Measurements from ENCODE around the gene DTX1.
A peak's percentile ranks its signal among the peaks of the same experiment; 100 is the strongest.

DTX1 gene

DNA sequence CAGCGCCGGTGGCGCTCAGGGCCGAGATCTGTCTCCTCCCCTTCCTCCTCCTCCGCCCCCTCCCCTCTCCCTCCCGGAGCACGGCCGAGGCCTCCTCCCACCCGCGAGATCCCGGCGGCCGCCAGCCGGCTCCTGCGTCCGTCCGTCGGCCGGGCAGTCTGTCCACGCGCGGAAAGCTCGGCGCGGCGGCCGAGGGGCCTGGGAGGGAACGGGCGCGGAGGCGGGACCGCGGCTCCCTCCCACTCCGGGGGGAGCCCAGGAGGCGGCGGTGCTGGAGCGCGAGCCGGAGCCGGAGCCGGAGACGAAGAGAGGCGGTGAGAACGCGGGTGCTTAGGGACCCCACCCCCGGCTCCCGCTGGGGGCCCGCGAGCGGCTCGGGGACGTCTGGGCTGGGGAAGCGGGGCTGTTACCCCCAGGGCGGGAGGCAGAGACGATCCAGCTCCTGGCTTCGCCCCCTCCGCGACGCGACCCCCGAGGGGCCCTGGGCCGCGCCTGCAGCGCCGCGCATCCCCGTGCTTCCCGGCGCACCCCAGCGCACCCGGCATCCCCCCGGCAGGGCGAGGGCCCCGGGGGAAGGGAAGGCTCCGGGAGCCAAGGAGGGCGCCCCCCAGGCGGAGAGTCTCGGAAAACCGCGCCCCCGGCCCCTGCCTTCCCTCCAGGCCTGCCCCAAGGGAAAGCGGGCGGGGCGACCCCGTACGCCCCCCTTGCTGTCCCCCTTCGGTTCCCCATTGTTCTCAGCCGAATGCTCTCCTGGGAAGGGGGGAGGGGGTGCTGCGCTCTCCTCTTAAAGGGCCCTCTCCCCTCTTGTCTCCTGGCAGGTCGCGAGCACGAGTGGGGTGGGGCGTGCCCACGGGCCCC lies at the start of gene DTX1:
DTX1 (plus strand) TSS at position 100 of the 858 bp plus-strand sequence. CDS start 1,463 bp downstream, outside the sequence.
- H3K27ac ChIP-seq: peak within 1 kb of the TSS; percentile 61; the same call in 1 of the 2 replicates
- TF ChIP-seq, protein P1, sequence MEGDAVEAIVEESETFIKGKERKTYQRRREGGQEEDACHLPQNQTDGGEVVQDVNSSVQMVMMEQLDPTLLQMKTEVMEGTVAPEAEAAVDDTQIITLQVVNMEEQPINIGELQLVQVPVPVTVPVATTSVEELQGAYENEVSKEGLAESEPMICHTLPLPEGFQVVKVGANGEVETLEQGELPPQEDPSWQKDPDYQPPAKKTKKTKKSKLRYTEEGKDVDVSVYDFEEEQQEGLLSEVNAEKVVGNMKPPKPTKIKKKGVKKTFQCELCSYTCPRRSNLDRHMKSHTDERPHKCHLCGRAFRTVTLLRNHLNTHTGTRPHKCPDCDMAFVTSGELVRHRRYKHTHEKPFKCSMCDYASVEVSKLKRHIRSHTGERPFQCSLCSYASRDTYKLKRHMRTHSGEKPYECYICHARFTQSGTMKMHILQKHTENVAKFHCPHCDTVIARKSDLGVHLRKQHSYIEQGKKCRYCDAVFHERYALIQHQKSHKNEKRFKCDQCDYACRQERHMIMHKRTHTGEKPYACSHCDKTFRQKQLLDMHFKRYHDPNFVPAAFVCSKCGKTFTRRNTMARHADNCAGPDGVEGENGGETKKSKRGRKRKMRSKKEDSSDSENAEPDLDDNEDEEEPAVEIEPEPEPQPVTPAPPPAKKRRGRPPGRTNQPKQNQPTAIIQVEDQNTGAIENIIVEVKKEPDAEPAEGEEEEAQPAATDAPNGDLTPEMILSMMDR (conservative IDR thresholded peaks at IDR 0.05): no peak

DNA sequence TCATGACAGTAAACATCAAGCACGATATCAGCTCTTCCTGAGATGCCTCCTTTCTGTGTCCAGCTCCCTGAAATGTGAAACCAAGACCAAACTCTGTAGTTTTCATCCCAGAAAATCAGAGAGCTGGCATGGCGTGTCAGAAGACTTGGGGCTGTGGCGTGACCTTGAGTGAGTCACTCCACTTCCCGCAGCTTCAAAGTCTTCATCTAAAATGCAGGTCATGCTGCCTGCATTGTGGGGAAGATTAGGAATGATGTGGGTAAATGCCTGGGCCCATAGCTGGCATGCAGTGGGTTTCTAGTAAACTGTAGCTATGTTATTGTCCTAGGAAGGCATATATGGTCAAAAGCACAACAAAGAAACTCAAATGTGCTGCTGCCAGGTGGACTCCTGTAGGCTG lies 49.4 kb upstream of the DTX1 start:
- TF ChIP-seq, protein P1 (conservative IDR thresholded peaks at IDR 0.05): no peak
- H3K27ac ChIP-seq: no peak overlapping the region

DNA sequence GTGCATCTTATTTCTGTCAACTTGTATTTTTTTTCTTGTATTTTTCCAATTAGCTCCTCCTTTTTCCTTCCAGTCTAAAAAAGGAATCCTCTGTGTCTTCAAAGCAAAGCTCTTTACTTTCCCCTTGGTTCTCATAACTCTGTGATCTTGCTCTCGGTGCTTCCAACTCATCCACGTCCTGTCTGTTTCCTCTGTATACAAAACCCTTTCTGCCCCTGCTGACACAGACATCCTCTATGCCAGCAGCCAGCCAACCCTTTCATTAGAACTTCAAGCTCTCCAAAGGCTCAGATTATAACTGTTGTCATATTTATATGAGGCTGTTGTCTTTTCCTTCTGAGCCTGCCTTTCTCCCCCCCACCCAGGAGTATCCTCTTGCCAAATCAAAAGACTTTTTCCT lies 45.8 kb upstream of the DTX1 start:
- no peak overlapping the region for H3K27ac ChIP-seq
- TF ChIP-seq, protein P1 (conservative IDR thresholded peaks at IDR 0.05): no peak

DNA sequence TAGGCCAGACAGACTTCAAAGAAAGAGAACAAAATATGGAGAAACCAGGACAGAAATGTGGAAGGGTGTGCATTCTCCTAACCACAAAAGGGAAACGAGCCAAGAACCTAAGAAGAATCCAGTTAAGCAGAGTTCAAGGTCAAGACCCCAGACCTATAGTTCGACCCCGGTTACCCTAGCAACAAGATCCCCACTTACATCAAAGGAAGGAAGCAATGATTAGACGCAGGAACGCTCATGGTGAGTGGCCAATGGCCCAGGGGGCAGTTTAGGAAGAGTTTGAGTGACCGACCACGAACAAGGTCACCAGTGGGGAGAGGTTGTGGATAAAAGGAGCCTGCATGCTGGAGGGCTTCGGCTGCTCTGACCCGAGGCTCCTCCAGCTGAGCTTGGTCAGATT lies 42.0 kb upstream of the DTX1 start:
- H3K27ac ChIP-seq: no peak overlapping the region
- TF ChIP-seq, protein P1 (conservative IDR thresholded peaks at IDR 0.05): no peak

DNA sequence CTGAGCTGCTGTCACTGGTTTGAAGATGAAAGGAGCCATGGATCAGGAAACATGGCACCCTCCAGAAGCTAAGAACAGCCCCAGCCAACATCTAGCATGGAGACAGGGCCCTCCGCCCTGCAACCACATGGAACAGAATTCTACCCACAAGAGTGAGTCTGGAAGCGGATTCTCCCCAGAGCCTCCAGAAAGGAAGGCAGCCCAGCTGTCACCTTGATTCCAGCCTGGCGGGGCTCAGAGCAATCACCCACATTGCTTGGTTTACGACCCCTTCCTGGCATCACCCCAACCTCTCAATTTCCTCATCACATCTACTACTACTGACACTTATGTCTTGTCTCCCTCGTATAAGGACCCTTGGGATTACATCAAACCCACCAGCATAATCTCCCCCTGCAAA lies 39.7 kb upstream of the DTX1 start:
- TF ChIP-seq, protein P1 (conservative IDR thresholded peaks at IDR 0.05): no peak
- no peak overlapping the region for H3K27ac ChIP-seq

DNA sequence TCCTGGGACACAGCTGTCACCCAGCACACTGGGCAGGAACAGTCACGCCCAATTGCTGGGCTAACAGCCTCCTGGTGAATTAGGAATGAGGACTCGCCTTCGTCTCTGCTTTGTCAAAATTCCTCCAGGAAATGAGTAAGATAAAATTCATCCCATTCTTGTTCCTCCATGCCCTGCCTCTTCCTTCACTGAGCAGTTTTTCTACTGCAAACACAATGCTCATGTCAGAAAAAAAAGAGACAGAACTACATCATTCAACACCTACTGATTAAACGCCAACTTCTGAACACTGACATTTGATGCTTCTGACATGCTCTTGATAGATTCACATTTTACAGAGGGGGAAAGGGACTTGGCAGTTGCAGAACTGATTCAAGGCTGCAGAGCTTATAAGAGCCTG lies 37.5 kb upstream of the DTX1 start:
- no peak overlapping the region for H3K27ac ChIP-seq
- TF ChIP-seq, protein P1 (conservative IDR thresholded peaks at IDR 0.05): no peak

DNA sequence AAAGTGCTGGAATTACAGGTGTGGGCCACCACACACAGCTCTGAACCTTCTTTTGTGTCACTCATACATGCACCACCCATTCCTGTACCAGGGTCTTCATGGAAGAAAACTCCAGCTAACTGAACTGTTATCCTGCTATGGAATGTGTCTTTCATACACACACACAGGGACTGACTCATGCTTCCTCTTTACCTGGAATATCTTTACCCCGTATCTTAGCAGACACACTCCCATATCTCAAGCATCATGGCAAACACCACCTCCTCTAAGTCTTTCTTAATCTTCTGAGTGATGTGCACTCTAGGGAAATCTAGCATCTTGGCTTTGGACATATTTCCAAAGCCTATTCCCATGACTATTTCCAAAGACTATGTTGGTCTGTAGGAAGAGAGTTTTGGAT lies 35.0 kb upstream of the DTX1 start:
- no peak overlapping the region for H3K27ac ChIP-seq
- TF ChIP-seq, protein P1 (conservative IDR thresholded peaks at IDR 0.05): no peak
